H1 (cell line): ENCODE measurements around the gene ARHGAP24.

Experiments
- BCL11A ChIP-seq, 2 experiments: IDR thresholded peaks; one replicate each; pipeline ENCODE4 v1.6.1; 2011; ENCODE audit warnings: low read depth in 2 of 2, low read length in 2 of 2, mild to moderate bottlenecking in 2 of 2
- CEBPB ChIP-seq: IDR thresholded peaks from 2 replicates; pipeline ENCODE4 v1.6.1; 2012; ENCODE audit warnings: low read depth, low read length
- CHD2 ChIP-seq: IDR thresholded peaks from 2 replicates; pipeline ENCODE4 v1.6.1; 2012; ENCODE audit warnings: low read length, improper control_type of control experiment
- EP300 ChIP-seq, 2 experiments: IDR thresholded peaks; 1 replicate in 1 of 2; 2 replicates in 1 of 2; pipeline ENCODE4 v1.6.1; 2011 to 2012; ENCODE audit warnings: low read depth in 2 of 2, low read length in 2 of 2, mild to moderate bottlenecking in 2 of 2, borderline replicate concordance in 1 of 2, inconsistent platforms in 1 of 2, moderate library complexity in 1 of 2
- EZH2 ChIP-seq: fragments of 200-600 bp; sonication (generic); IDR thresholded peaks from 2 replicates; pipeline ENCODE4 v1.7.1; 2012; ENCODE audit warnings: low read depth, mild to moderate bottlenecking, moderate library complexity, low read length, inconsistent platforms; ENCODE audit not compliant: severe bottlenecking
- HDAC2 ChIP-seq, 2 experiments: fragments of 300-600 bp in 1 of 2; sonication (generic) in 1 of 2; IDR thresholded peaks; 2 replicates each; pipeline ENCODE4 v1.6.1; 2011 to 2012; ENCODE audit warnings: low read depth in 2 of 2, low read length in 2 of 2, mild to moderate bottlenecking in 2 of 2, moderate library complexity in 2 of 2, borderline replicate concordance in 1 of 2, inconsistent platforms in 1 of 2
- KDM1A ChIP-seq: fragments of 200-600, 300-600 bp; sonication (generic); IDR thresholded peaks from 2 replicates; pipeline ENCODE4 v1.7.1; 2016; ENCODE audit warnings: mild to moderate bottlenecking, low read length, borderline replicate concordance
- POLR2A ChIP-seq, 2 experiments: IDR thresholded peaks; 1 replicate in 1 of 2; 2 replicates in 1 of 2; pipeline ENCODE4 v1.6.1; 2011; ENCODE audit warnings: low read depth in 2 of 2, low read length in 2 of 2, mild to moderate bottlenecking in 2 of 2; ENCODE audit errors: control extremely low read depth in 1 of 2
- POLR2AphosphoS5 ChIP-seq: IDR thresholded peaks from 2 replicates; pipeline ENCODE4 v1.6.1; 2011; ENCODE audit warnings: low read depth, low read length
- RXRA ChIP-seq: IDR thresholded peaks from 2 replicates; pipeline ENCODE4 v1.6.1; 2011; ENCODE audit warnings: low read depth, mild to moderate bottlenecking, low read length, moderate library complexity; ENCODE audit not compliant: insufficient read depth
- SP2 ChIP-seq: IDR thresholded peaks from 2 replicates; pipeline ENCODE4 v1.6.1; 2012; ENCODE audit warnings: mild to moderate bottlenecking, low read length, inconsistent platforms
- TEAD4 ChIP-seq: IDR thresholded peaks from 2 replicates; pipeline ENCODE4 v1.6.1; 2012; ENCODE audit warnings: low read depth, low read length, inconsistent platforms, mixed read lengths
- YY1 ChIP-seq: IDR thresholded peaks from 2 replicates; pipeline ENCODE4 v1.6.1; 2011; ENCODE audit warnings: low read depth, mild to moderate bottlenecking, low read length
- TF ChIP-seq, protein P1 (sequence below), 3 experiments: IDR thresholded peaks; 1 replicate in 2 of 3; 2 replicates in 1 of 3; pipeline versions ENCODE4 v1.5.1 to v1.6.1; 2011; ENCODE audit warnings: low read length in 3 of 3, mild to moderate bottlenecking in 3 of 3, inconsistent platforms in 2 of 3, low read depth in 1 of 3, moderate library complexity in 1 of 3; ENCODE audit not compliant: insufficient read depth in 1 of 3; ENCODE audit errors: control extremely low read depth in 1 of 3

DNA sequence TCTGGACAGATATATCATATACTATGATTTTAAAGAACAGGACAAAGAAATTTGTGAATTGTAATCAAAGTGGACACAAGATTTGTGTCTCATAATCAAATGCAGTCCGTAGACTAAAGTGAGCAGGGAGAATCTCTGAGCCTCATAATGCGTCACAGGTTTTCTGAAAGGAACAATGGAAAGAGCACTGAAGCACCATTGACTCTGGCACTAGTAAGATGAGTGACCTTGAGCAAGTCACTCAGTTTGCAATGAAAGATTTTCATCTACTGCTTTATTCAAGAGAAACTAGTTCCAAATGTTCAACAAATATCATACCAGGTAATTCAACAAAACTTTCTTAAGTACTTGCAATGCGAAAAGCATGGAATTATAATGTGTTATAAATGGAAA lies 569.6 kb downstream of the ARHGAP24 start:
- no peak for TF ChIP-seq SP2
- no peak for TF ChIP-seq RXRA
- no peak for TF ChIP-seq CHD2
- TF ChIP-seq, protein P1, sequence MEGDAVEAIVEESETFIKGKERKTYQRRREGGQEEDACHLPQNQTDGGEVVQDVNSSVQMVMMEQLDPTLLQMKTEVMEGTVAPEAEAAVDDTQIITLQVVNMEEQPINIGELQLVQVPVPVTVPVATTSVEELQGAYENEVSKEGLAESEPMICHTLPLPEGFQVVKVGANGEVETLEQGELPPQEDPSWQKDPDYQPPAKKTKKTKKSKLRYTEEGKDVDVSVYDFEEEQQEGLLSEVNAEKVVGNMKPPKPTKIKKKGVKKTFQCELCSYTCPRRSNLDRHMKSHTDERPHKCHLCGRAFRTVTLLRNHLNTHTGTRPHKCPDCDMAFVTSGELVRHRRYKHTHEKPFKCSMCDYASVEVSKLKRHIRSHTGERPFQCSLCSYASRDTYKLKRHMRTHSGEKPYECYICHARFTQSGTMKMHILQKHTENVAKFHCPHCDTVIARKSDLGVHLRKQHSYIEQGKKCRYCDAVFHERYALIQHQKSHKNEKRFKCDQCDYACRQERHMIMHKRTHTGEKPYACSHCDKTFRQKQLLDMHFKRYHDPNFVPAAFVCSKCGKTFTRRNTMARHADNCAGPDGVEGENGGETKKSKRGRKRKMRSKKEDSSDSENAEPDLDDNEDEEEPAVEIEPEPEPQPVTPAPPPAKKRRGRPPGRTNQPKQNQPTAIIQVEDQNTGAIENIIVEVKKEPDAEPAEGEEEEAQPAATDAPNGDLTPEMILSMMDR (IDR thresholded peaks at IDR 0.05; ENCODE audit: control extremely low read depth in 1 of 3, insufficient read depth in 1 of 3, low read depth in 1 of 3, low read length in 3 of 3): no peak
- TF ChIP-seq POLR2A (IDR thresholded peaks at IDR 0.05; ENCODE audit: control extremely low read depth in 1 of 2, low read depth in 2 of 2, low read length in 2 of 2): no peak
- TF ChIP-seq TEAD4: no peak
- TF ChIP-seq BCL11A (IDR thresholded peaks at IDR 0.05; ENCODE audit: low read depth in 2 of 2, low read length in 2 of 2): no peak
- TF ChIP-seq CEBPB: no peak
- TF ChIP-seq EP300 (IDR thresholded peaks at IDR 0.05; ENCODE audit: borderline replicate concordance in 1 of 2, low read depth in 2 of 2, low read length in 2 of 2): no peak
- TF ChIP-seq EZH2: no peak
- TF ChIP-seq KDM1A: no peak
- no peak for TF ChIP-seq YY1
- TF ChIP-seq HDAC2 (IDR thresholded peaks at IDR 0.05; ENCODE audit: borderline replicate concordance in 1 of 2, low read depth in 2 of 2, low read length in 2 of 2): no peak
- TF ChIP-seq POLR2AphosphoS5: no peak
